ENCODE data around the gene NECAB2.

- no peak for TF ChIP-seq POLR2A (IDR thresholded peaks at IDR 0.05; ENCODE audit: low read length)
- no peak for TF ChIP-seq GATA1 (IDR thresholded peaks at IDR 0.05; ENCODE audit: low read depth, low read length)
Measured at GRCh38 chr16:84007520-84007919, 39.5 kb downstream of the NECAB2 start.

All from erythroblast (primary cell).